ENCODE measurements around the gene HOXC9.

Gene HOXC9

DNA sequence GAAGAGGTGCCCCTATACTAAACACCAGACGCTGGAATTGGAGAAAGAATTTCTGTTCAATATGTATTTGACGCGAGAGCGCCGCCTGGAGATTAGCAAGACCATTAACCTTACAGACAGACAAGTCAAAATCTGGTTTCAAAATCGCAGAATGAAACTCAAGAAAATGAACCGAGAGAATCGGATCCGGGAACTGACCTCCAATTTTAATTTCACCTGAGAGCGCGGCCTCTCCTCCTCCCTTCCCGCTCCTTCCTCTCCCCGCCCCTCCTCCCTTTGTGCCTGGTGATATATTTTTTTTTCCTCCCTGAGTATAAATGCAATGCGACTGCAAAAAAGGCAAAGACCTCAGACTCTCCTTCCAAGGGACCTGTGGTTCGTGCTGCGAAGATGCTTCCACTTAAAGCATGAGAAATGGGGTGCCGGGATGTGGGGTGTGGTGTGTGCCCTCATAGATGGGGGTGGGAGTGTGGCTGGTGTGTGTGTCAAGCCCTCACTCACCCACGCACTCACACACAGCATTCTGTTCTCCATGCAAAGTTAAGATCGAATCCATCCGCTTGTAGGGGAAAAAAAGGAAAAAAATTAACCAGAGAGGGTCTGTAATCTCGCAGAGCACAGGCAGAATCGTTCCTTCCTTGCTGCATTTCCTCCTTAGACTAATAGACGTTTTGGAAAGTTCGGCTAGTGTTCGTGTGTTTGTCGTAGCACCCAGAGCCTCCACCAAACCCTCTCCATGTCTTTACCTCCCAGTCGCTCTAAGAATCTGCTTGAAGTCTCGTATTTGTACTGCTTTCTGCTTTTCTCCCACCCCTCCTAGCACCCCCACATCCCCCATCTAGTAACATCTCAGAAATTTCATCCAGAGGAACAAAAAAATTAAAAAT is 10.5 kb upstream of the HOXC9 start:
- DNase-seq, result no peak

GRCh38 chr12:53990311-53991076 is 9.5 kb upstream of the HOXC9 start:
- no peak for DNase-seq

GRCh38 chr12:53991077-53991460 is 8.9 kb upstream of the HOXC9 start:
- no peak for DNase-seq

GRCh38 chr12:53992377-53992889 is 7.5 kb upstream of the HOXC9 start:
- no peak for DNase-seq

- DNase-seq, result no peak
Observed at GRCh38 chr12:53993162-53994008, 6.6 kb upstream of the HOXC9 start.

- DNase-seq, result no peak
Observed at GRCh38 chr12:53994009-53994263, 6.0 kb upstream of the HOXC9 start.

DNA sequence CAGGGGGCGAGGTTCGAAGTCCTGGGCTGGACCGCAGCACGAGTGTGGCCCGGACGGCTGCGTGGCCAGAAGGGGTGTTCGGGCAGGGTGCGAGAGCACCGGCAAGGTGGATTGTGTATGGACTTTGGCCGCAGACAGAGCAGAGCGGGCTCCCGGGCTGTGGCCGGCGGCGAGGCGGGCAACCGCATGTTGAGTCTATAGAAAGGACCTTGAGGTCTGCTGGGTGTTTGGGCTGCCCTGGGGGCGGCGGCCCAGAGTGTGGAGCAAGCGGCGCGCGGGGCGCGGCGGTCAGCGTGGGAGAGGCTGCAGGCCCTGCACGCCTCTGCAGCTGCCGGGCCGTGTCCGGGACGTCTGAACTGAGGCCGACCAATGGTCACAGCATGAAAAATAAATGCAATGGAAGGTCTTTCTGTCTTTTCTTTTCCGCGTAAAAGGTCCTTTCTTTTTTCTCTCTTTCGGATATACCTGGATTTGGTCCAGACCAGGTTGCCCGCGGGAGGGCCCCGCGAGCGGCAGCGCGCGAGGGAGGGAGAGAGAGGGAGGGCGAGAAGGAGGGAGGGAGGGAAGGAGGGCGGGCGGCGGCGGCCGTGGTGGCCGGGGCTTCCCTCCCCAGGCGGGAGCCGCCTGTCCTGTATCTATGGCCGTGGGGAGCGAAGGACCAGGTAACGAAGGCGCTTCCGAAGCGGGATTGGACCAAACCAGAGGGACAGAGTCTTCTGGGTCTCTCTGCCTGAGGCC is 5.5 kb upstream of the HOXC9 start:
- DNase-seq, result no peak

- no peak for DNase-seq
Observed at GRCh38 chr12:53995002-53995377, 5.0 kb upstream of the HOXC9 start.

GRCh38 chr12:53995378-53996239 is 4.4 kb upstream of the HOXC9 start:
- no peak for DNase-seq

- DNase-seq, result no peak
Observed at GRCh38 chr12:53996240-53997203, 3.4 kb upstream of the HOXC9 start.

- DNase-seq, result no peak
Observed at GRCh38 chr12:53997204-53998109, 2.5 kb upstream of the HOXC9 start.

GRCh38 chr12:53998110-53998899 is 1.7 kb upstream of the HOXC9 start:
- DNase-seq, result no peak

GRCh38 chr12:53998900-53999236 is 1.1 kb upstream of the HOXC9 start:
- no peak for DNase-seq

DNA sequence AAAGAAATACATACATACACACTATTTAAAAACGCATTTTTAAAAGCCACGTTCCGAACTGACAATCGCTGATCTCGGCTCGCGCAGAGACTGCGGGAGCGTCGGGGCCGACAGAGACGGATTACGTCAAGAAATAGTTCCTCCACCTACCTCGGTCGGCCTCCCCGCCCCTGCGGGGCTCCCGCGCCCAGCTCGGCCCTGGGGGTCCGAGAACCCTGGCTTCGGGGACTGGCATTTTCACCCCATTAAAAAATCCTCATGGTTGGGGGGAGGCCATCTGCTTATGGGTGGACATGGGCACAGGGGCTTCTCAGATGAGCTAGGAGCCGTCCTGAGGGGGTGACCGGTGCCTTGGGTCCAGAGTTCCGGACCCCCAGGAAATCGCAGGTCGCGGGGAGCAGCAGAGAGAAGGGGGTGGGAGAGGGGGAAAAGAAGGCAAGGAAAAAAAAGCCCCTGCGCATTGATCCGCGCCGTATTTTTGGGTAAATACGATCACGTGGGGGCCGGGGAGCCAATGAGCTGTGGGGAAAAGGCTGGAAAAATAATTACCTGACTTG is 324 bp upstream of the HOXC9 start:
- DNase-seq, result no peak

DNA sequence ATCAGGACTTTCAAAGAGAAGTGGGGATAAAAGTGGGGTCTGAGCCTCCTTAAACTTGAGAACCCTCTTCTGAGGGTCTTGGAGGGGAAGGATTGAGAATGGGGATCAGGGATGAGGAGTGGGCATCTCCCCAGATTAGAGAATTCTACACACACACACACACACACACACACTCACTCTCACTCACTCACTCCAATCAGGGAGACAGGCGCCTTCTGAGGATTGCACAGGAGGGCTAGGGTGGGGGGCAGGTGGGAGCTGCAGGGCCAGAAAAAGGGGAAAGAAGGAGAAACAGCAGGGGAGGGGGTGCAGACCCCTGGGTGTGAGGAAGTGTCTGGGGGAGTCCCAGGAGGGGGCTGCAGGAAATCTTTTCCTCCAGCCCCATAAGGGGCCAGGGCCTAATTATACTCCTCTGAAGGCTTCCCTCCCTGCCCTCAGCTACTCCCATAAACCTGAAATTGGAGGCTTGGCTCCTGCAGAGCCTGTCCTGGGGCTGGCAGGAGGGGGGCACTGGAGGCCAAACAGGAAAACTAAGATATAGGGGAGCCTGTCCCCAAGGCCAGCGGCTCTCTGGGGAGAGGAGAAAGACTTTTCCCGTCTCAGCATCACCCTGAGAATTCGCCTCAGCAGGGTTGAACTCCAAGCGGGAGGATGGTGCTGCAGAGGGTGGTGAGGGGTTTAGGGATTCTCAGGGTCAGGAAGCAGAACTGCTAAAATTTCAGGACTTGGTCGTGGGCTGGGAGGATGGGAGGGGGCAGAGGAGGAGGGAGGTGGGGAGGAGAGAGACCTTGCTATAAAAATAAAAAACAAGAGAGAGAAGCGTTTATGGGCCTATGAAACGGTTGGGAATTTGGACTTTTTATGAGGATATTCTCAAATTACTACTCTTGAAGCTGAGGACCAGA is 1.6 kb downstream of the HOXC9 start:
- no peak for DNase-seq

DNA sequence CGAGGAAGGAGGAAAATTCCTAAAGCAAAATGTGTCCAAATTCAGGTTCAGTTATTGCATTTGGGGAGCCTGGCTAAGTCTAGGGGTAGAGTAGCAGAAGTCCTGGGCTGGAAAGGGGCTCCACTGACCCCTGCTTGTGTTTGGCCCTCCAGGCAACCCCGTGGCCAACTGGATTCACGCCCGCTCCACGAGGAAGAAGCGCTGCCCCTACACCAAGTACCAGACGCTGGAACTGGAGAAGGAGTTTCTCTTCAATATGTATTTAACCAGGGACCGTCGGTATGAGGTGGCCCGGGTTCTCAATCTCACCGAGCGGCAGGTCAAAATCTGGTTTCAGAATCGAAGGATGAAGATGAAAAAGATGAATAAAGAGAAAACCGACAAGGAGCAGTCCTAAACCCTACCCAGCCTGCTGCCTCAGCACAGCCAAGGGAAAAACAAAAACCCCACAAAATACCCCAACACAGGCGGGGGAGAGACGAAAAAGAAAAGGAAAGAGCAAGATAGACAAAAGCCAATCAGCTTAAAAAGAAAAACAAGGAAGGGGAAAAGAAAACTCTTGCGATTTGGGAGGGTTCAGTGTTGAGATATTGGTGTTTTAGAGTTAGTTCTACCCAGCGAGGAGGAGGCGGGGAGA is 2.4 kb downstream of the HOXC9 start:
- no peak for DNase-seq

Measured in retina (tissue), 1 donor.